Ovary (tissue), 9 donors: ENCODE measurements around the gene SRL. TPM values are rescaled to one million over a fixed set of nuclear protein-coding genes. Genes with fewer than 3 reads are reported as not detected.
A peak's percentile ranks its signal among the peaks of the same experiment; 100 is the strongest.

Experiments used
- DNase-seq, 5 donors: peaks; one replicate each; pipeline ENCODE4 v3.0.0-alpha.2; 2019 to 2020
- H3K27ac ChIP-seq, 2 donors: fragments of 200-600 bp; one replicate each; pipeline versions ENCODE4 v1.5.1 to v1.8.0; 2019 to 2022
- H3K27me3 ChIP-seq: fragments of 200-600 bp; one replicate; pipeline ENCODE4 v1.8.0; 2022
- H3K36me3 ChIP-seq: fragments of 200-600 bp; sonication (generic); one replicate; pipeline ENCODE4 v1.5.1; 2019
- H3K4me1 ChIP-seq: one replicate; pipeline ENCODE4 v1.8.1; 2013; ENCODE audit warnings: mild to moderate bottlenecking, moderate library complexity; ENCODE audit not compliant: insufficient read depth
- H3K4me3 ChIP-seq: fragments of 200-600 bp; sonication (generic); one replicate; pipeline ENCODE4 v1.5.1; 2017
- H3K9me3 ChIP-seq, 2 donors: fragments of 200-600 bp in 1 of 2; sonication (generic) in 1 of 2; one replicate each; pipeline versions ENCODE4 v1.5.1 to v1.8.1; 2013 to 2019; ENCODE audit warnings: mild to moderate bottlenecking in 1 of 2, moderate library complexity in 1 of 2
- CTCF ChIP-seq, 3 donors: fragments of 450-650 bp in 2 of 3; fragments of 200-600 bp in 1 of 3; IDR thresholded peaks; one replicate each; pipeline versions ENCODE4 v1.5.1 to v1.8.0; 2016 to 2022; ENCODE audit warnings: antibody characterized with exemption in 3 of 3, mild to moderate bottlenecking in 1 of 3
- EP300 ChIP-seq: sonication (generic); formaldehyde crosslinking; IDR thresholded peaks from one replicate; pipeline ENCODE4 v1.6.1; 2017; ENCODE audit warnings: antibody characterized with exemption
- POLR2A ChIP-seq: fragments of 450-650 bp; IDR thresholded peaks from one replicate; pipeline ENCODE4 v1.6.1; 2017; ENCODE audit warnings: antibody characterized with exemption, mild to moderate bottlenecking, moderate library complexity
- WGBS, 3 donors: extraction: QIAGEN DNeasy Blood & Tissue Kit in 1 of 3; methylation state at CpG; one replicate each; pipeline versions ENCODE4 v1.1.5 to v1.1.7; 2013 to 2017; 5-methylcytosine and 5-hydroxymethylcytosine counted together
- intact Hi-C, 4 donors: fragments of 100-400 bp; cut with DNase I; formaldehyde crosslinking; loops; one replicate each; pipeline versions ENCODE4 v1.11.0 to v1.15.1; 2022 to 2023
- polyA plus RNA-seq, 2 donors: library from polyadenylated mRNA; stranded (reverse); fragments of 200-250 nt in 1 of 2; fragments of 350-450 nt in 1 of 2; fragmentation: Illumina TruSeq in 1 of 2; extraction: RNeasy Lipid Tissue Mini Kit (QIAGEN cat#74804) in 1 of 2; gene quantifications; one replicate each; pipeline ENCODE4 v1.2.3, GENCODE V29; 2013 to 2014
- total RNA-seq, 7 donors: library from RNA; depleted of rRNA in 2 of 7; stranded (reverse); fragments of >200 nt in 2 of 7; fragmentation: NEBNext Ultra II Directional in 3 of 7; extraction: Animal tissue kit (Norgen Biotek cat#: 25700) in 3 of 7; gene quantifications; one replicate each; pipeline versions ENCODE4 v1.1.0 to v1.2.4, GENCODE V29; 2016 to 2023
- donor health status: DM: no; HTN: no; CAD: no; lungs with moderate emphysema.
- donor health status: DM: no; HTN: no; CAD: no.
- donor health status: Bipolar disorder and iron deficiency.
- donor health status: DM: yes; HTN: yes; CAD: no.
- donor health status: DM: no; HTN: no; CAD: no.
- donor health status: DM: yes; HTN: yes; CAD: no.

SRL gene
- total and polyA plus RNA-seq, 9 donors = under 0.01 to 7.5 (median 1.0) TPM

- no peak for DNase-seq
- no peaks in the 10 kb centered on the region for H3K27me3 ChIP-seq
- no peaks in the 10 kb centered on the region for H3K36me3 ChIP-seq
- 77 to 81% (median 80%) methylated on average over 5 of the region's 5 CpGs for WGBS, 3 donors
- intact Hi-C loops = no loop called here
- no peak overlapping the region for H3K27ac ChIP-seq
- H3K9me3 ChIP-seq = no peaks in the 10 kb centered on the region
- H3K4me3 ChIP-seq = no peak overlapping the region
- peaks cover 5% of the 10 kb centered on the region for H3K4me1 ChIP-seq
- TF ChIP-seq CTCF (IDR thresholded peaks at IDR 0.05) (no peak), EP300 (no peak), POLR2A (no peak)
Observed at GRCh38 chr16:4180511-4180910, 61.4 kb downstream of the SRL start.

GRCh38 chr16:4179763-4180260 is 62.1 kb downstream of the SRL start:
- Histone ChIP-seq H3K36me3 (no peaks in the 10 kb centered on the region), H3K9me3 (no peaks in the 10 kb centered on the region), H3K27ac (no peak overlapping the region), H3K4me1 (peaks cover 5% of the 10 kb centered on the region), H3K27me3 (no peaks in the 10 kb centered on the region), H3K4me3 (no peak overlapping the region)
- no peak for DNase-seq
- TF ChIP-seq EP300 (no peak), CTCF (IDR thresholded peaks at IDR 0.05) (no peak), POLR2A (no peak)
- 84 to 85% (median 85%) methylated on average over 8 of the region's 8 CpGs for WGBS, 3 donors
- intact Hi-C loops = no loop called here

GRCh38 chr16:4179020-4179419 is 62.9 kb downstream of the SRL start:
- intact Hi-C loops = no loop called here
- no peaks in the 10 kb centered on the region for H3K27me3 ChIP-seq
- peak in 2 of 5 donors; percentile 30 to 40 for DNase-seq
- no peak overlapping the region for H3K4me3 ChIP-seq
- no peaks in the 10 kb centered on the region for H3K36me3 ChIP-seq
- no peak overlapping the region for H3K27ac ChIP-seq
- H3K9me3 ChIP-seq = no peaks in the 10 kb centered on the region
- H3K4me1 ChIP-seq = peaks cover under 1% of the 10 kb centered on the region
- WGBS, 3 donors = 70 to 71% (median 70%) methylated on average over 5 of the region's 5 CpGs
- TF ChIP-seq CTCF (IDR thresholded peaks at IDR 0.05) (no peak), POLR2A (no peak), EP300 (no peak)

- Histone ChIP-seq H3K4me3 (no peak overlapping the region), H3K27ac (no peak overlapping the region), H3K27me3 (no peaks in the 10 kb centered on the region), H3K9me3 (no peaks in the 10 kb centered on the region), H3K36me3 (no peaks in the 10 kb centered on the region), H3K4me1 (no peaks in the 10 kb centered on the region)
- DNase-seq = no peak
- intact Hi-C loops = no loop called here
- 93 to 98% (median 95%) methylated on average over 9 of the region's 9 CpGs for WGBS, 3 donors
- no peak for TF ChIP-seq CTCF (IDR thresholded peaks at IDR 0.05)
- TF ChIP-seq POLR2A = no peak
- no peak for TF ChIP-seq EP300
Observed at GRCh38 chr16:4178468-4179010, 63.3 kb downstream of the SRL start.
